IMR-90 (cell line): ENCODE measurements around the gene CUL9. TPM values are rescaled to one million over a fixed set of nuclear protein-coding genes. Genes with fewer than 3 reads are reported as not detected.
A peak's percentile ranks its signal among the peaks of the same experiment; 100 is the strongest.

Source experiments
- ATAC-seq: fragments of 200-7000 bp; cut with Tn5 transposase; 2 replicates; pipeline ENCODE4 v1.9.1; 2020; ENCODE audit warnings: low read depth, mild to moderate bottlenecking, moderate library complexity
- BruUV-seq: library from RNA; stranded (reverse); fragments of 400-500 nt; replicated peaks from 2 replicates; lab custom pipeline; 2021; lab: Mats Ljungman, UMichigan
- CTCF ChIA-PET: fragments of 300-600 bp; formaldehyde crosslinking; extraction: SDS; loops from one replicate; lab custom pipeline; 2021; ENCODE audit warnings: antibody characterized with exemption; lab: Yijun Ruan, JAX
- POLR2A ChIA-PET: fragments of 300-600 bp; sonication (Branson Sonifier 250); formaldehyde crosslinking; loops from one replicate; lab custom pipeline; 2022; ENCODE audit warnings: antibody characterized with exemption; ENCODE audit not compliant: unreplicated experiment; lab: Charles Lee
- DNase-seq: peaks from one replicate; pipeline ENCODE4 v3.0.0; 2013
- H2AFZ ChIP-seq: replicated peaks from 2 replicates; pipeline ENCODE3; 2013; ENCODE audit warnings: low read length, mild to moderate bottlenecking; ENCODE audit not compliant: poor library complexity
- H2AK5ac ChIP-seq: 2 replicates; pipeline ENCODE4 v1.6.1; 2013; ENCODE audit warnings: low read depth, low read length, inconsistent platforms
- H2AK9ac ChIP-seq: replicated peaks from 2 replicates; pipeline ENCODE3; 2013; ENCODE audit warnings: mild to moderate bottlenecking, low read depth, low read length, moderate library complexity; ENCODE audit not compliant: poor library complexity
- H2BK120ac ChIP-seq: 2 replicates; pipeline ENCODE4 v1.6.1; 2013; ENCODE audit warnings: low read depth, low read length, inconsistent platforms
- H2BK15ac ChIP-seq: 3 replicates; pipeline ENCODE4 v1.6.1; 2013; ENCODE audit warnings: low read depth, low read length, inconsistent platforms
- H2BK20ac ChIP-seq: 2 replicates; pipeline ENCODE4 v1.6.1; 2013; ENCODE audit warnings: low read depth, mild to moderate bottlenecking, inconsistent platforms, low read length, moderate library complexity
- H2BK5ac ChIP-seq: 2 replicates; pipeline ENCODE4 v1.6.1; 2013; ENCODE audit warnings: mild to moderate bottlenecking, low read depth, low read length, inconsistent platforms; ENCODE audit not compliant: poor library complexity, severe bottlenecking
- H3K14ac ChIP-seq: replicated peaks from 2 replicates; pipeline ENCODE4 v1.6.1; 2013; ENCODE audit warnings: low read depth, low read length, inconsistent platforms
- H3K18ac ChIP-seq: 2 replicates; pipeline ENCODE4 v1.6.1; 2013; ENCODE audit warnings: low read depth, low read length, control low read depth
- H3K23ac ChIP-seq: 2 replicates; pipeline ENCODE4 v1.6.1; 2013; ENCODE audit warnings: low read depth, low read length, inconsistent platforms
- H3K27ac ChIP-seq: 2 replicates; pipeline ENCODE4 v1.5.1; 2013; ENCODE audit warnings: mild to moderate bottlenecking, control low read depth, low read length; ENCODE audit not compliant: insufficient read depth
- H3K27me3 ChIP-seq: 2 replicates; pipeline ENCODE4 v1.6.1; 2013; ENCODE audit warnings: low read length; ENCODE audit not compliant: control insufficient read depth, insufficient read depth
- H3K36me3 ChIP-seq: 2 replicates; pipeline ENCODE4 v1.6.1; 2013; ENCODE audit warnings: low read length, mixed read lengths; ENCODE audit not compliant: control insufficient read depth, insufficient read depth
- H3K4ac ChIP-seq: 2 replicates; pipeline ENCODE4 v1.6.1; 2013; ENCODE audit warnings: low read depth, low read length, inconsistent platforms
- H3K4me1 ChIP-seq: 2 replicates; pipeline ENCODE4 v1.6.1; 2013; ENCODE audit warnings: low read length, mixed read lengths; ENCODE audit not compliant: control insufficient read depth, insufficient read depth
- H3K4me2 ChIP-seq: 2 replicates; pipeline ENCODE4 v1.6.1; 2013; ENCODE audit warnings: low read depth, mild to moderate bottlenecking, control low read depth, low read length, moderate library complexity
- H3K4me3 ChIP-seq: 2 replicates; pipeline ENCODE4 v1.5.1; 2013; ENCODE audit warnings: low read depth, mild to moderate bottlenecking, control low read depth, low read length, moderate library complexity; ENCODE audit not compliant: insufficient read depth
- H3K56ac ChIP-seq: 2 replicates; pipeline ENCODE4 v1.6.1; 2013; ENCODE audit warnings: low read length, inconsistent platforms; ENCODE audit not compliant: insufficient read depth; ENCODE audit errors: extremely low read depth
- H3K79me1 ChIP-seq, 2 experiments: 2 replicates each; pipeline ENCODE4 v1.6.1; 2013; ENCODE audit warnings: low read length in 2 of 2, inconsistent platforms in 1 of 2, low read depth in 1 of 2
- H3K9ac ChIP-seq: 2 replicates; pipeline ENCODE4 v1.6.1; 2013; ENCODE audit warnings: low read depth, low read length, control low read depth
- H3K9me1 ChIP-seq: 2 replicates; pipeline ENCODE4 v1.6.1; 2013; ENCODE audit warnings: low read length, inconsistent platforms; ENCODE audit not compliant: insufficient read depth
- H3K9me3 ChIP-seq: 2 replicates; pipeline ENCODE4 v1.6.1; 2013; ENCODE audit warnings: low read length; ENCODE audit not compliant: control insufficient read depth, insufficient read depth
- H4K20me1 ChIP-seq: 2 replicates; pipeline ENCODE4 v1.6.1; 2013; ENCODE audit warnings: low read length, inconsistent platforms; ENCODE audit not compliant: insufficient read depth
- H4K5ac ChIP-seq: 2 replicates; pipeline ENCODE4 v1.6.1; 2013; ENCODE audit warnings: mild to moderate bottlenecking, low read depth, low read length, control low read depth
- H4K8ac ChIP-seq, 2 experiments: 2 replicates each; pipeline ENCODE4 v1.6.1; 2013; ENCODE audit warnings: low read depth in 2 of 2, low read length in 2 of 2, control low read depth in 1 of 2, inconsistent platforms in 1 of 2
- H4K91ac ChIP-seq: 2 replicates; pipeline ENCODE4 v1.6.1; 2013; ENCODE audit warnings: low read depth, low read length, inconsistent platforms; ENCODE audit not compliant: insufficient read depth
- BHLHE40 ChIP-seq: fragments of 150-350 bp; IDR thresholded peaks from 2 replicates; pipeline ENCODE4 v1.6.1; 2016; ENCODE audit warnings: mild to moderate bottlenecking, low read depth, low read length
- RAD21 ChIP-seq: IDR thresholded peaks from 2 replicates; pipeline ENCODE4 v1.6.1; 2012; ENCODE audit warnings: low read length, improper control_type of control experiment
- RCOR1 ChIP-seq: IDR thresholded peaks from 2 replicates; pipeline ENCODE4 v1.6.1; 2012; ENCODE audit warnings: mild to moderate bottlenecking, low read length, improper control_type of control experiment; ENCODE audit not compliant: insufficient replicate concordance
- WGBS, 2 experiments: methylation state at CpG; one replicate each; pipeline versions ENCODE4 v1.1.5 to v1.1.7; 2013; ENCODE audit warnings: missing lambda C conversion rate in 2 of 2; ENCODE audit not compliant: insufficient read length in 1 of 2; ENCODE audit errors: extremely low coverage in 2 of 2; 5-methylcytosine and 5-hydroxymethylcytosine counted together
- dilution Hi-C: fragments of 300-500 bp; cut with HindIII; formaldehyde crosslinking; loops from one replicate; pipeline ENCODE4 v1.14.3; 2018; ENCODE audit warnings: low sequenced_read_pairs; ENCODE audit not compliant: unreplicated experiment
- in situ Hi-C: fragments of 300-500 bp; cut with MboI; formaldehyde crosslinking; loops from 3 replicates; pipeline ENCODE4 v1.14.3; 2019; ENCODE audit warnings: low sequenced_read_pairs, inconsistent platforms, mixed read lengths
- intact Hi-C: fragments of 100-400 bp; cut with micrococcal nuclease; formaldehyde crosslinking; loops from 2 replicates; pipeline ENCODE4 v1.10.0; 2022
- polyA plus RNA-seq, 3 experiments: library from polyadenylated mRNA; depleted of rRNA; stranded (reverse); fragments of >200 nt; gene quantifications; 2 replicates each; pipeline ENCODE4 v1.2.3, GENCODE V29; 2012; ENCODE audit warnings: low replicate concordance in 1 of 3
- total RNA-seq: library from RNA; depleted of rRNA; stranded (reverse); fragments of >200 nt; gene quantifications from 2 replicates; pipeline ENCODE4 v1.2.3, GENCODE V29; 2012
- TF ChIP-seq, protein P1 (sequence below): conservative IDR thresholded peaks from 2 replicates; pipeline ENCODE4 v1.5.1; 2012; ENCODE audit warnings: mild to moderate bottlenecking, low read depth, low read length, improper control_type of control experiment
- TF ChIP-seq, protein P2 (sequence below): fragments of 150-350 bp; IDR thresholded peaks from 2 replicates; pipeline ENCODE4 v1.6.1; 2017; ENCODE audit warnings: mild to moderate bottlenecking, antibody characterized with exemption, low read length, low read depth

Gene CUL9
- total and polyA plus RNA-seq, 2 of the 4 experiments (the other 2 are of a cell fraction) = 7.7 to 19.5 TPM

DNA sequence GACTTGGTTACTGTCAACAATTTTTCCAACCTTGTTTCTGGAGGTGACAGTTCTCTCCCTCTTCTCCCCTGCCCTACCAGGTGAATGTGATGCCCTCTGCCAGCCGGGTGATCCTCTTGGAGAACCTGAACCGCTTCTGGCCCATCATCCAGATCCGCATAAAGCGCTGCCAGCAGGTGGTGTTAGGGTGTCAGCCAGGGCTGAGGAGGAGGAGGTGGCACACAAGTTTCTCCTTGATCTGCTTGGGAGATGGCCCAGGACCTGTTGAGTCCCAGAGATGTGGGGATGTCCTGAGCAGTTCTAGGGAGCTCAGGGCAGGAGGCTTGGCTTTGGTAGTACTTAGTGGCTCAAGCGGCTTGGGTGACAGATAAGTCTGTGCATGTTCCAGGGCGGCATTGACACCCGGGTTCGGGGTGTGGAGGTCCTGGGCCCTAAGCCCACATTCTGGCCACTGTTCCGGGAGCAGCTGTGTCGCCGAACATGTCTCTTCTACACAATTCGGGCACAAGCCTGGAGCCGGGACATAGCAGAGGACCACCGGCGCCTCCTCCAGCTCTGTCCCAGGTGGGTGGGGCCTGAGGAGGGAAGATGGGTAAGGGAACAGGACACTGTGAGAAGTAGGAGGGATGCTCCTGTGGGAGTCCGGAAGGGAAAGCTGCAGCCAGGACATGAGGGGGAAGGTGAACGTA is 21.2 kb downstream of the CUL9 start:
- no peak overlapping the region for H3K56ac ChIP-seq
- H2AFZ ChIP-seq = no peak overlapping the region
- in situ Hi-C loops (no loop called here), dilution Hi-C loops (no loop called here), intact Hi-C loops (no loop called here)
- H3K79me1 ChIP-seq = no peaks in the 10 kb centered on the region
- no peak overlapping the region for H3K14ac ChIP-seq
- no TSS peak for BruUV-seq
- no peak overlapping the region for H3K9ac ChIP-seq
- H3K27ac ChIP-seq = no peak overlapping the region
- H3K9me3 ChIP-seq = no peaks in the 10 kb centered on the region; the same call in 1 of the 2 replicates
- no peak overlapping the region for H3K4me2 ChIP-seq
- H3K18ac ChIP-seq = no peak overlapping the region
- no peak overlapping the region for H4K91ac ChIP-seq
- H3K27me3 ChIP-seq = no peaks in the 10 kb centered on the region
- H4K20me1 ChIP-seq = no peaks in the 10 kb centered on the region
- H2BK5ac ChIP-seq = no peak overlapping the region
- 92% methylated on average over 11 of the region's 17 CpGs; no CpG with 5 or more reads in 1 of the 2 experiments for WGBS, 2 experiments
- H4K5ac ChIP-seq = no peak overlapping the region
- ChIA-PET CTCF (no interaction called here), POLR2A (no interaction called here)
- no peak overlapping the region for H2BK15ac ChIP-seq
- no peaks in the 10 kb centered on the region; the same call in 1 of the 2 replicates for H3K9me1 ChIP-seq
- no peak overlapping the region for H3K23ac ChIP-seq
- H4K8ac ChIP-seq = no peak overlapping the region
- H3K4me3 ChIP-seq = no peak overlapping the region
- no peak overlapping the region for H2BK120ac ChIP-seq
- H3K36me3 ChIP-seq = peaks cover 35% of the 10 kb centered on the region
- no peak for DNase-seq
- peak overlapping the region; percentile 45 for H2AK9ac ChIP-seq
- no peak overlapping the region for H3K4ac ChIP-seq
- no peak for ATAC-seq
- no peaks in the 10 kb centered on the region for H3K4me1 ChIP-seq
- H2BK20ac ChIP-seq = no peak overlapping the region
- TF ChIP-seq, protein P1, sequence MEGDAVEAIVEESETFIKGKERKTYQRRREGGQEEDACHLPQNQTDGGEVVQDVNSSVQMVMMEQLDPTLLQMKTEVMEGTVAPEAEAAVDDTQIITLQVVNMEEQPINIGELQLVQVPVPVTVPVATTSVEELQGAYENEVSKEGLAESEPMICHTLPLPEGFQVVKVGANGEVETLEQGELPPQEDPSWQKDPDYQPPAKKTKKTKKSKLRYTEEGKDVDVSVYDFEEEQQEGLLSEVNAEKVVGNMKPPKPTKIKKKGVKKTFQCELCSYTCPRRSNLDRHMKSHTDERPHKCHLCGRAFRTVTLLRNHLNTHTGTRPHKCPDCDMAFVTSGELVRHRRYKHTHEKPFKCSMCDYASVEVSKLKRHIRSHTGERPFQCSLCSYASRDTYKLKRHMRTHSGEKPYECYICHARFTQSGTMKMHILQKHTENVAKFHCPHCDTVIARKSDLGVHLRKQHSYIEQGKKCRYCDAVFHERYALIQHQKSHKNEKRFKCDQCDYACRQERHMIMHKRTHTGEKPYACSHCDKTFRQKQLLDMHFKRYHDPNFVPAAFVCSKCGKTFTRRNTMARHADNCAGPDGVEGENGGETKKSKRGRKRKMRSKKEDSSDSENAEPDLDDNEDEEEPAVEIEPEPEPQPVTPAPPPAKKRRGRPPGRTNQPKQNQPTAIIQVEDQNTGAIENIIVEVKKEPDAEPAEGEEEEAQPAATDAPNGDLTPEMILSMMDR = no peak
- TF ChIP-seq RCOR1 (no peak), RAD21 (no peak), BHLHE40 (no peak)
- TF ChIP-seq, protein P2, sequence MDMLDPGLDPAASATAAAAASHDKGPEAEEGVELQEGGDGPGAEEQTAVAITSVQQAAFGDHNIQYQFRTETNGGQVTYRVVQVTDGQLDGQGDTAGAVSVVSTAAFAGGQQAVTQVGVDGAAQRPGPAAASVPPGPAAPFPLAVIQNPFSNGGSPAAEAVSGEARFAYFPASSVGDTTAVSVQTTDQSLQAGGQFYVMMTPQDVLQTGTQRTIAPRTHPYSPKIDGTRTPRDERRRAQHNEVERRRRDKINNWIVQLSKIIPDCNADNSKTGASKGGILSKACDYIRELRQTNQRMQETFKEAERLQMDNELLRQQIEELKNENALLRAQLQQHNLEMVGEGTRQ = no peak
- H2AK5ac ChIP-seq = no peak overlapping the region
